ENCODE measurements around the gene DCC.

DNA sequence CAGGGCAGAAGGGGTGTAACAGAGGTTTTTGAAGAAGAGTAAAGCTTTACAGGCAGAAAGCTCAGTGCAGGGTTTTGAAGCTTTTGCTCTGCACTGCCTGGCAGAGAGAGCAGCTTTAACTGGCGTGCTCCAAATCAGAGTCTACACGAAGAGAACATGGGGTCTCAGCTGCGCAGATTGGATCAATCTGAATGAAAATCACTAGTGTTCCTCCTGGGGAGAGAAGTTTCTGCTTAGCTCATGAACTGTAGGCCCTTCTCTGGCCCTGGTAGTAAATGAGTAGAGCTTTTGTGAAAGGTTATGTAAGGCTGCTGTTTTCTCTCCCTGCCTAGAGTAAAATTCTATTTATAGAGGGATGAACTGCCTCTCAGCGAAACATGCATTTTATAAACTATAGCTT is 13.6 kb downstream of the DCC start:
- TF ChIP-seq CTCF (IDR thresholded peaks at IDR 0.05; ENCODE audit: low read depth, low read length, poor library complexity, severe bottlenecking) = no peak
- no peak for TF ChIP-seq EZH2phosphoT487 (IDR thresholded peaks at IDR 0.05; ENCODE audit: borderline replicate concordance, low read length)
